Measurements from ENCODE around the gene CSF2RB.

The CSF2RB gene

DNA sequence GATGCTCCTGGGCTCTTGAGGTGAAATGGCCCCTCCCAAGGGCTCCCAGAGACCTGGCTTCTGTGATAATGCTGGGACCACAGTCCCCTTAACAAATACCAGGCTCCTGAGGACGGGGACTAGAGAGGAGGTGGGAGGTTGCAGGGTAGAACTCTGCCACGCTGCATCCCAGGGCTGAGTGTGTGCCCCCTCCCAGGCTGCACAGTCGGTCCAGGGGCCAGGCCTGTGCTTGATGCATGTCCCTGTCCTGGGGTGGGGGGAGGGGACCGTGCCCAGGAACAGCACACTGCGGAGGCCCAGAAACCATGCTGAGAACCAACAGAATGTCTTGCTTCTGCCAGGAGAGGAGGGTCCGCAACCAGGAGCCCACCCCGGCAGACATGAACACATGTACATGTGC, 9.3 kb downstream of the CSF2RB start:
- no peak for DNase-seq

DNA sequence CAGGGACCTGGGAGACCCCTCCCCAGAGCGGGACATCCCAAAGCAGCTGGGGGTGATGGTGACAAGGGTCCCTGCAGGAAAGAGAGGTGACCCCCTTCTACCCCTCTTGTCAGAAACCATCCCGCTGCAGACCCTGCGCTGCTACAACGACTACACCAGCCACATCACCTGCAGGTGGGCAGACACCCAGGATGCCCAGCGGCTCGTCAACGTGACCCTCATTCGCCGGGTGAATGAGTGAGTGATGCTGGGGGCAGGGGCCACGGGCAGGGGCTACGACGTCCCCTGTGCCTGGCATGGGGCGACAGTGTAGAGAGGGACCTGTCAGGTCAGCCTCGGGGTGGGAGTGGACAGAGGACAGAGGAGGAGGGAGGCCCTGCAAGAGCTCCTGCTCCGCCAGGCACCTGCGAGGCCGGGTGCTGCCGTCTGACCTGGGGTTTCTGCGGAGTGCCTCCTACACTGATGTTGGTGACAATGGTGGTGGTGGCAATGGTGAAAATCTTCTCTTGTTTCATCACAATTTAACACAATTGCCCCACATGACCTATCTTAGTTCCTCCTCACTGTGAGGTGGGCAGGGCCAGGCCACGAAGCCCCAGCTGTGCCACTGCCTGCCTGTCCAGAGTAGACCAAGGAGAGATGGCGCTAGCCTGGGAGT, 9.8 kb downstream of the CSF2RB start:
- DNase-seq, result no peak

DNA sequence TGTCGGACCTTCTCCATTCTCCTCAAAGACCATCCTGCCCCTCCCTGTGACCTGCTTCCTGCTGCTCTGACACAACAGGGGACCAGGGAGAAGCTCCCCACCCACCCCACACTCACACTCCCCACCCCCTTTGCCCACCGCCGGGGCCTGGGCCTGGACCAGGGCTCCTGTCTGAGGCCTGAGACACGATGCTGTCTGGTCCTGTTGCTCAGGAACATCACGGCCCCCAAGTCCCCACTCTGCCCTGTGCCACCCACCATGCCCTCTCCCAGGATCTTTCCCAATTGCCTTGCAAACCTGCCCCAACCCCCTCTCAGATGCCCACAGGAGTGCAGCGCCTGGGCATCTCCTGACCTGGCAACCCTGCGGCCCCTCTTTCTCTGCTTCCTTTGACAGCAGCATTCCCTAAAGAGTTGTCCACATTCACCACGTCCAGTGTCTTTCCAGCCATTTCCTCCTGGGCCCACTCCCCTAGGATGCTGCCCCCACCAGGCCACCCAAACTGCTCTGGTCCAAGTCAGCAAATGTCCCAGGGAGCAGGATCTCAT, 10.8 kb downstream of the CSF2RB start:
- no peak for DNase-seq

DNA sequence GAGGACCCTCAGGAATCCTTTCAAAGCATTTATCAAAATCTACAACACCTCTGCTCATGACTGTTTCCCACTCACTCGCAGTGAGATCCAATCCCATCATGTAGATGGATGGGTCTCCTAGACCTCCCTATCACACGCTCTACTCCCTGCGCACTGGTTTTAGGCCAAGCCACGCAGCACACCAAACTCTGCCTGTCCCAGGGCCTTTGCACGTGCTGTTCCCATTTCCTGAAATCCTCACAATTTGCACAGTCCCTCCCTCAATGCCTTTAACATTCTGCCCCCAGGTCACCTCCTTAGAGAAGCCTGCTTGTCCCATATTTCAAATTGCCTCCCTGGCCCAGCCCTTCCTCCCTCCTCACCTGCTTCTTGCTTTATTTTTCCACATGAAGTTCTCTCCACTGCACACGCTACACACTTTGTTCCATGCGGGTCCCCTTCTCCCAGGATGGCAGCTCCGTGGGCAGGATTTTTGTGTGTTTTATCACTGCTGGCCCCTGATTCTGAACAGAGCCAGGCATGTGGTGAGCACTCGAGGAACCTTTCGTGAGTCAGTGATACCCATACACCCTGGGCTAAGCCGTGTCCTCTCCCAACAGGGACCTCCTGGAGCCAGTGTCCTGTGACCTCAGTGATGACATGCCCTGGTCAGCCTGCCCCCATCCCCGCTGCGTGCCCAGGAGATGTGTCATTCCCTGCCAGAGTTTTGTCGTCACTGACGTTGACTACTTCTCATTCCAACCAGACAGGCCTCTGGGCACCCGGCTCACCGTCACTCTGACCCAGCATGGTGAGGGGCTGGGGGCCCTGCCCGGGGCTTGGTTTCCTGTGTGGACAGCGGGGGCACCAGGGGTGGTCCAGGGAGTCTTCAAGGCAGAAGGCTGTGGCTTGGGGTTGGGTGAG, 12.2 kb downstream of the CSF2RB start:
- DNase-seq, result no peak

DNA sequence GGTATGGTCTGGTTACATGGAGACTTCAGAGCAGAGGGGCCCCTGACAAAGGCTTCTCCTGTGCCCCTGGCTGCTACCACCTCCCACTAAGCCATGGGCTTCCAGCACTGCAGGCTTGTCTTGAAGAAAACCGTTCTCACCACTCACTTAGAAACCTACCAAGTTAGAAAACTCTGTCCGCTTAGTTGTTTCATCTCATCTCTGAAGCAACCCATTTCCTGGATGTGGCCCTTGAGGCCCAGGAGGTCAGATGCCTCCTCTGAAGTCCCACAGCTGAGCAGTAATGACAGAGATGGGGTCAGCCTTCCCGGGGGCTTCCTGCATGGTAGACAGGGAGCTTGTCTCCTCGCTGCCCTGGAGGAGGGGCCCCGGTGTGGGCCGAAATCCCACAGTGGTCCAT, 12.9 kb downstream of the CSF2RB start:
- DNase-seq, result no peak

DNA sequence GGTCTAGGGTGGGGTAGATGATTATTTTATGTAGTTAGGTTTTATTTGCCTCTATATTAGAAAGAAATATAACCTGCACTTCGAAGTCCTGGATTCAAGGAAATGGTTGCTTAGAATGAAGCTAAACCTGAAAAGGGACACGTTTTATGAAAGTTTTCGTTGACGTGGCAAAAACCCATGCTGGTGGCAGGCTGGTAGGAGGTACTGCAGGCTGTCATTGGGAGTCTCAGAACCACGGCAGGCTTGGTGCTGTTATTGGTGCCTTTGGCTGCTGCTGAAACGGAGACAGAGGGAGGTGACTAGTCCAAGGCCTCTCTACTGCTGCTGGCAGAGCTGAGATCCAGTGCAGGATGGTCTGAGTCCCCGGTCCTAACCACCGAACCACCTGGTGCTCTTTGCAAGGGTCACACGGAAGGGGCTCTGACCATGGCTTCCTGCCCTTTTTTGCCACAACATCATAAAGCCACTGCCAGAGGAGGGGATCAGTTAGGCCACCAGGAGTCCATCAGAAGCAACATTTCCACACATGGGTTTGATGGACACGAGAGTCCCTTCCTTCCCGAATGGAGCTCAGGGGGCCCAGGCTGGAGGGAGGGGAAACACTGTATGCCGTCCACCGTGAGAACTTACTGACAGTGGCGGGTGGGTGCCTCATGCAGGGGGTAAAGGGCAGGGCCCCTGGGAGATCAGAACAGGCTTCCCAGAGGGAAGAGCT, 13.4 kb downstream of the CSF2RB start:
- no peak for DNase-seq

DNA sequence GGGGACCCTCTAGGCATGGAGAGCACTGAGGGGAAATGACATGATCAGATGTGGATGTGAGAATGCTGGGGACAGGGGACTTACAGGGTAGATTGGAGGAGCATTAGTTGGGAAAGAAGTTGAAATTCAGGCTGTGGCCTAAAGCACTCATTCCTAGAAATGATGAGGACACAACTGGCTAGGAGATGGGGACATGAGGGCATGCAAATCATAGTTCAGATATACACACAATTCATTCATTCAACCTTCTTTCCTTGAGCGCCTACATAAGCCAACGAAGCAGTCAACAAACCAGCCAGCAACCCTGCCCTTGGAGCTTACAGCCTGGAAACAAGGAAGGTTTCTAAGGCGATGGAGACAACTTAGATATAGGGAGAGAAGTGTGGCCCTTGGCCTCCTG, 14.2 kb downstream of the CSF2RB start:
- DNase-seq, result no peak

DNA sequence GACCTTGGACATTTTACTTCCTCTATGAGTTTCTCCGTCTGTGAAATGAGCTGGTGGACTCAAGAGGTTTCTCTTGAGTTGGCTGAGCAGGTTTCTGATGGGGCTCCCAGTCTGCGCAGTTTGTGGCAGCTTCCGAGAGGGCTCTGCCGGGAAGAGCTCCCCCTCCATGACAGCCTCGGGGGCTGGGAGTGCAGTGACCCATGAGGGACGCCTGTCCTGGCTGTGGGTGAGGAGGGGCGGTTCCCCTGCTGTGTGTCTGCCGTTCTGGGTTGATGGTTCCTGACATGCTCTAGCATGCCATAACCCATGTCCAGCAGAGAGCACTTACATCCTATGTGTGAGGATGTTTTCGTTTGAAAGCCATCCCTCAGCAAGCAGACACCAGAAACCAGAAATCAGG, 14.8 kb downstream of the CSF2RB start:
- DNase-seq, result no peak

DNA sequence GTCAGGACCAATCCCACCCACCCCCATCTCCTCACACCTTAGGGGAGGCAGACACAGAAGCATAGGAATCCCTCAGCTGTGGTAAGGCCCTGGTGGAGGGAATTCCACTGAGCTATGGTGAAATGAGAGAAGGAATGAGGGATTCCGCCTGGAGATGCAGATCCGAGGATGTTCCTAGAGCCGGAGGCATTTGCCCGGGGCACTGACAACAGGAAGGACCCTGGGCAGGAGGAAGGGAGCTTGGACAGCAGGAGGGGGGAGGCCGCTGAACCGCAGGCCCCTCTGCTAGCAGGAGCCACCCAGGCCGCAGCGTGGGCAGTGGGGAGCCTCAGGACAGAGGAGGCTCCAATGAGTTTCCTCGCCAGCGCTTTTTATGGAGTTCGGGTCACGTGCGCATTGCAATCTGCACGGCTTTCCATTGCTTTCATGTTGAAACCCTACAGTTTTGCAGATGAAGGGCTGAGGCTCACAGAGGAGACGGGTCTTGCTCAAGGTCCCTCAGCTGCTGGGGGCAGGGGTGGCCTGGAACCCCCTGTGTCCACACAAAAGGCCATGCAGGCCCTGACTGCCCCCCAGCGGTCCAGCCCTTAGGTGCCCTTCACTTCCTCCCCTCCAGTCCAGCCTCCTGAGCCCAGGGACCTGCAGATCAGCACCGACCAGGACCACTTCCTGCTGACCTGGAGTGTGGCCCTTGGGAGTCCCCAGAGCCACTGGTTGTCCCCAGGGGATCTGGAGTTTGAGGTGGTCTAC, 15.5 kb downstream of the CSF2RB start:
- DNase-seq, result no peak

DNA sequence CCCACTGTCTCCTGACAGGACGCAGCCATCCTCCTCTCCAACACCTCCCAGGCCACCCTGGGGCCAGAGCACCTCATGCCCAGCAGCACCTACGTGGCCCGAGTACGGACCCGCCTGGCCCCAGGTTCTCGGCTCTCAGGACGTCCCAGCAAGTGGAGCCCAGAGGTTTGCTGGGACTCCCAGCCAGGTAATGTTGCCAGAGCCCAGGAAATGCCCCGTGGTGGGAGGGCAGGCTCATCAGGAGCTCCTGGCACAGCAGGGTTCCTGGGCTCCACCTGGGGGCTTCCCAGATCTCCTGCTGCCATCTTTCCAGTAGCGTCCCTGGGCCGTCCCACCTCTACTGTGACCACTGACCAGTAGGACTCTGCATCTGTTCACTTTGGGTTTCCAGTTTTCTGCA, 16.2 kb downstream of the CSF2RB start:
- no peak for DNase-seq

DNA sequence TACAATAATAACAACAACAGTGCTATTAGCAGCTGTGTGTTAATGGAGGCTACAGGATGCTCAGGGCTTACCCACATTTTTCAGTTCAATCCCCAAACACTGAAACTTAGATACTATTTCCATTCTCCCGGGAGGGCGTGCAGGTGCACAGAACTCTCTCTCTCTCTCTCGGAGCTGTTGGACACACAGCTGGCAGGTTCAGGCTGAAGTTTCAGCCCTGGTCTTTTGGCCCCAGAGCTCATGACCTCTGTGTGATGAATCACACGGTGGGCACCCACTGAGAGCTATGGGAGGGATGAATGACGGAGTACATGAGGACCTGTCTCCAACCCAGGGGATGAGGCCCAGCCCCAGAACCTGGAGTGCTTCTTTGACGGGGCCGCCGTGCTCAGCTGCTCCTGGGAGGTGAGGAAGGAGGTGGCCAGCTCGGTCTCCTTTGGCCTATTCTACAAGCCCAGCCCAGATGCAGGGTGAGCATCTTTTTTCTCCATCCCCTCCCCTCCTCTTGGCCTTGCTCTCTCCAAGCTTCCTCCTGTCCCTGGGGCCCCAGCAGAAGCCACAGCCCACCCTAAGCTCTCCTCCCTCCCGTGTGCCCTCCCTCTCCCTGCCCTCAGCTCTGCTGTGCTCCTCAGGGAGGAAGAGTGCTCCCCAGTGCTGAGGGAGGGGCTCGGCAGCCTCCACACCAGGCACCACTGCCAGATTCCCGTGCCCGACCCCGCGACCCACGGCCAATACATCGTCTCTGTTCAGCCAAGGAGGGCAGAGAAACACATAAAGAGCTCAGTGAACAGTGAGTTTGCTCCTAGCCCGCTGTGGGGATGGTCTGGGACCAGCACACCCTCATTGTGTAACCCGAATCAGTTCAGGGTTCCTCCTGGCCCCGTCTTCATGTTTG, 16.9 kb downstream of the CSF2RB start:
- DNase-seq, result no peak

DNA sequence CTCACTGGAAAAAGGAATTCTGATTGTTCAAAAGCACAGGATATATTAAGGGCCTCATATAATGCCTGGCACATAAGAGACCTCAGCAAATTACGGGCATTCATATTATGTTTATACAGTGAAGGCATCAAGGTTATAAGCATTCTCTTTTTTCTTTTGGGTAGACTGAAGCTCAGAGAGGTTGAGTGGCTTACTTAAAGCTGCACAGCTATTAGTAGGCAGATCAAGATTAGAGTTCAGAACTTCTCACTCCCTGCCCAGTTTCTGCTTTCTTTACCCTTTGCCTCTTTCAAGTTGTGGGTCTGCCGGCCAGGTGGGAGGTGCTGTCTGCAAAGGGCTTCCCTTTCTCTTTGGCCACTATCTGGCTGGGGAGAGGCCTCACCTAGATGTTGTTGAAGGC, 18.0 kb downstream of the CSF2RB start:
- DNase-seq, result no peak

DNA sequence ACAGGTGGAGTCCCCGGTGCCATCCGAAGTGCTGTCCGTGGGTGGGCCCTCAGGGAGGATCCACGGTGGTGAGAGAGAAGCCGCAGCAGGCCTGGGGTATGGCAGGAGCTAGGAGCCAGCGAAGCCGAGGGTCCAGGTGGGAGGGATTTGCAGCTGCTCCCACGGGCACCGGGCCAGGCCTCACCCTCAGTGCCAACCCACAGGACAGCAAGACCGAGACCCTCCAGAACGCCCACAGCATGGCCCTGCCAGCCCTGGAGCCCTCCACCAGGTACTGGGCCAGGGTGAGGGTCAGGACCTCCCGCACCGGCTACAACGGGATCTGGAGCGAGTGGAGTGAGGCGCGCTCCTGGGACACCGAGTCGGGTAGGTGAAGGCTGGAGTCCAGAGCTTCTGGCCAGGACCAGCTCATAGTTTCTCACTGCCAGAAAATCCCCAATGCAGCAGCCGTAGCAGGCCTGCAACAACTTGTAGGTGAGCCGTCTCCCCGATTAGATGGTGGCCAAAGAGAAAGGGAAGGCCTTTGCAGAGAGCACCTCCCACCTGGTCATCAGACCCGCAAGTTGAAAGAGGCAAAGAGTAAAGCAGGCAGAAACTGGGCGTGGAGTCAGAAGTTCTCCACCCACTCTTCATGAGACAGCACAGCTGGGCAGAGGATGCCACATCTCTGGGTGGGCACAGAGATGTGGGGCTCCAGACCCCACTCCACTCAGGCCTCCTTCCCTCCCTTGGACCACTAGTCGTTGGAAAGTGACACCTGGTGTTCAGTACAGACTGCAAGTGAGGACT, 20.4 kb downstream of the CSF2RB start:
- no peak for DNase-seq

DNA sequence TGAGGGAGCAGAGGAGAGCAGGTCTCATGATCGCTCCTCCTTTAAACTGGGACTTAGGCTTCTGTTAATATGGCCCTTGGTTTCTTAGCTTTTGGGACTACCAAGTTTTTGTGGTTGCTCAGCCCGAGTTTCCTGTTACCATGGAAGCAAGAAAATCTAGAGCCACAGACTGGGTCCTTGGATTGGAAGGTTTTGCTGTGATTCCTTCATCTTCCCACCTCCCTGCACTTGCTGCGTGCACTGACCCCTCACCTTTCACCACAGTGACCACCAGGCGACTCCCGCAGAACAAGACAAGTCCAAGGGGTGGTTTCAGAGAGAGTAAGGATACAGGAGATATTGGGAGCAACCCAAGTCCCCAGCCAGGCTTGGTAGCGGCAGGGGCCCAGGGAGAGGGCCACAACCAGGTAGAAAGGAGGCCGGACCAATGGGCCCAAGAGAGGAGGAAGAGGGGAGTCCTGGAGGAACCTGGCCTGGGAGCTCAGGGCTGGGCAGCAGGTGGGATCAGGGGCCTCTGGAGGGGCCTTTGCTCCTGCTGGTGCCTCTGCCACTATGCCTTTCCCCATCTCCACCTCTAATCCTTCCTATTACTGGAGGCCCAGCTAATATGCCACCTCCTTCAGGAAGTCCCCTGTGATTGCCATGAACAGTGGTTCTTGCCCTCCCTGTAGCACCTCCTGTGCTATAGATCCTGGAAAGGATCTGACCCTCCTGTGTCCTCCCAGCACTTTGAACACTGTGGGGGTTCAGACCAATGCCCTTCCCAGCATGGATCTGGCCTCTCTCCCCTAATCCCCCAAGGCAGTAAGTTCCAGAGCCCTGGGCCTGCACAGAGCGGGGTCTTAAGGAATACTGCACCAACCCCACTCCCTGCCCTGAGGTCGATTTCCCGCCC, 21.2 kb downstream of the CSF2RB start:
- DNase-seq, result no peak

DNA sequence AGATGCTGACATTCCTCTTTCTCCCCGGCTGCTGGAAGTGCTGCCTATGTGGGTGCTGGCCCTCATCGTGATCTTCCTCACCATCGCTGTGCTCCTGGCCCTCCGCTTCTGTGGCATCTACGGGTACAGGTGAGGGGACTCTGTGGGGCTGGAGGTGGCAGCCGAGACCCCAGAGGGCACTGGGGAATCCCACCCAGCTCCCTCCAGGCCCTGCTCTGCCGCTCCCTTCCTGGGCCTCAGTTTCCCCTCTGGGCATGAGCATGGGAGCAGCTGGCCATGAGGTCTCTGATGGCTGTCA, 21.8 kb downstream of the CSF2RB start:
- DNase-seq, result no peak

DNA sequence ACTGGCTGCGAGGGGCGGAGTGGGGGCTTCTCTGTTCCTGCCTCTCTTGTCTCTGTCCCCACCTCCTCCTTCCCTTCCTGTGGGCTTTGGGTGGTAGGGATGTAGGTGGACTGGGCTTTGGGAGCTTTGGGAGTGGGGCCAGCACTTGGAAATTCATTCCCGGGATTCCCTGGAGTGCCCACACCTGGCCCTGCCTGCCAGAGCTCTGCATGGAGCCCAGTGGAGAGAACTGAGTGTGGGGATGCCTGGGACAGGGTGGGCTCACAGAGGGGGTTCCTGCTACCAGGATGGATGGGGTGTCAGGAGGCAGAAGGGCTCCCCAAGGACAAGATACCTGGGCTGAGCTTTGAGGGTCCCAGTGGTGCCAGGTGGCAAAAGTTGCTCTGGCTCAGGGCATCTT, 22.3 kb downstream of the CSF2RB start:
- DNase-seq, result no peak

DNA sequence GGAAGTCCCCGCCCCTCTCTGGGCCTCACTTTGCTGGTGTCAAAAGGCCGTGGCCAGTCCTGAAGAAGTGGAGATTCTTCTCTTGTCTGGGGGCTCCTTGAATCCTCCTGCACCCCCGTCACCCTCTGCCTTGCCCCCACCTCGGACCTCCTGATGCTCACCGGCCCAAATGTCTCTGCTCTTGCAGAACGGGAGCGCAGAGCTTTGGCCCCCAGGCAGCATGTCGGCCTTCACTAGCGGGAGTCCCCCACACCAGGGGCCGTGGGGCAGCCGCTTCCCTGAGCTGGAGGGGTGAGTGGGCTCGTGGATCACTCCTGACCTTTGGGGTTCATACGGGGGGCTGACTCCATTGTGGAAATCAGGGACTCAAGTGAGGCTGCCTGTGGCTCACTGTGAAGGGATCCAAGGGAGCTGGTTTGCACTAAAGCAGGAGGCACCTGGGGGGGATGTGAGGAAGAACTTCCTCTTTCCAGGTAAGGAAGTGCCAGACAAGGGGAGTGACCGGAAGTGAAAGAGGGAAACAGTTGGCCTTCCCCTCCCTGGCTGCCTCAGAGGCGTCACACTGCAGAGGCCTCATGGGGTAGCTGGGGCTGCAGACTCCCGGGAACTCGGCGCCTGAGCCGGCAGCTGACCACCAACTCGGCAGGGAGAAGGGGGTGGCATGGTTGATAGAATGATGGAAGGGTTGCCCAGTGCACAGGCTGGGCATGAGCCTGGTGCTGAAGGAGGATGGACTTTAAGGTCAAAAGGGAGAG, 23.1 kb downstream of the CSF2RB start:
- DNase-seq, result no peak

DNA sequence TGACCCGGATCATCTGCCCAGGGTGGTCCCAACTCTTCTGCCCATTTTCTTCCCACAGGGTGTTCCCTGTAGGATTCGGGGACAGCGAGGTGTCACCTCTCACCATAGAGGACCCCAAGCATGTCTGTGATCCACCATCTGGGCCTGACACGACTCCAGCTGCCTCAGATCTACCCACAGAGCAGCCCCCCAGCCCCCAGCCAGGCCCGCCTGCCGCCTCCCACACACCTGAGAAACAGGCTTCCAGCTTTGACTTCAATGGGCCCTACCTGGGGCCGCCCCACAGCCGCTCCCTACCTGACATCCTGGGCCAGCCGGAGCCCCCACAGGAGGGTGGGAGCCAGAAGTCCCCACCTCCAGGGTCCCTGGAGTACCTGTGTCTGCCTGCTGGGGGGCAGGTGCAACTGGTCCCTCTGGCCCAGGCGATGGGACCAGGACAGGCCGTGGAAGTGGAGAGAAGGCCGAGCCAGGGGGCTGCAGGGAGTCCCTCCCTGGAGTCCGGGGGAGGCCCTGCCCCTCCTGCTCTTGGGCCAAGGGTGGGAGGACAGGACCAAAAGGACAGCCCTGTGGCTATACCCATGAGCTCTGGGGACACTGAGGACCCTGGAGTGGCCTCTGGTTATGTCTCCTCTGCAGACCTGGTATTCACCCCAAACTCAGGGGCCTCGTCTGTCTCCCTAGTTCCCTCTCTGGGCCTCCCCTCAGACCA, 24.0 kb downstream of the CSF2RB start:
- DNase-seq, result no peak

DNA sequence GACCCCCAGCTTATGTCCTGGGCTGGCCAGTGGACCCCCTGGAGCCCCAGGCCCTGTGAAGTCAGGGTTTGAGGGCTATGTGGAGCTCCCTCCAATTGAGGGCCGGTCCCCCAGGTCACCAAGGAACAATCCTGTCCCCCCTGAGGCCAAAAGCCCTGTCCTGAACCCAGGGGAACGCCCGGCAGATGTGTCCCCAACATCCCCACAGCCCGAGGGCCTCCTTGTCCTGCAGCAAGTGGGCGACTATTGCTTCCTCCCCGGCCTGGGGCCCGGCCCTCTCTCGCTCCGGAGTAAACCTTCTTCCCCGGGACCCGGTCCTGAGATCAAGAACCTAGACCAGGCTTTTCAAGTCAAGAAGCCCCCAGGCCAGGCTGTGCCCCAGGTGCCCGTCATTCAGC, 24.6 kb downstream of the CSF2RB start:
- DNase-seq, result no peak
